ENCODE results near the gene CFAP46.

Gene CFAP46

GRCh38 chr10:132918264-132918616, 24.1 kb downstream of the CFAP46 start:
- H3K4me1 ChIP-seq (ENCODE audit: control insufficient read depth, insufficient read depth, low read length): peaks cover 24% of the 10 kb centered on the region
- H3K4me3 ChIP-seq (ENCODE audit: low read length): no peak overlapping the region
- H3K9me3 ChIP-seq (ENCODE audit: control insufficient read depth, low read length): no peaks in the 10 kb centered on the region
- no peak overlapping the region for H3K9ac ChIP-seq (ENCODE audit: low read length)
- no peaks in the 10 kb centered on the region for H3K27me3 ChIP-seq (ENCODE audit: control insufficient read depth, insufficient read depth, low read length)
- no peaks in the 10 kb centered on the region for H3K36me3 ChIP-seq (ENCODE audit: control insufficient read depth, insufficient read depth, low read length)

- no peaks in the 10 kb centered on the region for H3K36me3 ChIP-seq (ENCODE audit: control insufficient read depth, insufficient read depth, low read length)
- no peak overlapping the region for H3K9ac ChIP-seq (ENCODE audit: low read length)
- H3K4me3 ChIP-seq (ENCODE audit: low read length): no peak overlapping the region
- no peaks in the 10 kb centered on the region for H3K27me3 ChIP-seq (ENCODE audit: control insufficient read depth, insufficient read depth, low read length)
- no peaks in the 10 kb centered on the region for H3K9me3 ChIP-seq (ENCODE audit: control insufficient read depth, low read length)
- peaks cover 18% of the 10 kb centered on the region for H3K4me1 ChIP-seq (ENCODE audit: control insufficient read depth, insufficient read depth, low read length)
These were observed 25.3 kb downstream of the CFAP46 start for GRCh38 chr10:132916956-132917666.

- Histone ChIP-seq H3K36me3 (ENCODE audit: control insufficient read depth, insufficient read depth, low read length) (no peaks in the 10 kb centered on the region), H3K4me3 (ENCODE audit: low read length) (no peak overlapping the region), H3K4me1 (ENCODE audit: control insufficient read depth, insufficient read depth, low read length) (peaks cover 14% of the 10 kb centered on the region), H3K27me3 (ENCODE audit: control insufficient read depth, insufficient read depth, low read length) (no peaks in the 10 kb centered on the region), H3K9ac (ENCODE audit: low read length) (no peak overlapping the region), H3K9me3 (ENCODE audit: control insufficient read depth, low read length) (no peaks in the 10 kb centered on the region)
These were observed 25.9 kb downstream of the CFAP46 start for GRCh38 chr10:132916421-132916841.

GRCh38 chr10:132915411-132915810, 27.0 kb downstream of the CFAP46 start:
- no peaks in the 10 kb centered on the region for H3K36me3 ChIP-seq (ENCODE audit: control insufficient read depth, insufficient read depth, low read length)
- no peaks in the 10 kb centered on the region for H3K27me3 ChIP-seq (ENCODE audit: control insufficient read depth, insufficient read depth, low read length)
- H3K4me3 ChIP-seq (ENCODE audit: low read length): no peak overlapping the region
- H3K4me1 ChIP-seq (ENCODE audit: control insufficient read depth, insufficient read depth, low read length): peaks cover 14% of the 10 kb centered on the region
- no peaks in the 10 kb centered on the region for H3K9me3 ChIP-seq (ENCODE audit: control insufficient read depth, low read length)
- H3K9ac ChIP-seq (ENCODE audit: low read length): no peak overlapping the region

GRCh38 chr10:132914732-132915131, 27.6 kb downstream of the CFAP46 start:
- no peaks in the 10 kb centered on the region for H3K27me3 ChIP-seq (ENCODE audit: control insufficient read depth, insufficient read depth, low read length)
- H3K4me3 ChIP-seq (ENCODE audit: low read length): no peak overlapping the region
- peaks cover 14% of the 10 kb centered on the region for H3K4me1 ChIP-seq (ENCODE audit: control insufficient read depth, insufficient read depth, low read length)
- no peak overlapping the region for H3K9ac ChIP-seq (ENCODE audit: low read length)
- H3K36me3 ChIP-seq (ENCODE audit: control insufficient read depth, insufficient read depth, low read length): no peaks in the 10 kb centered on the region
- H3K9me3 ChIP-seq (ENCODE audit: control insufficient read depth, low read length): no peaks in the 10 kb centered on the region

- Histone ChIP-seq H3K27me3 (ENCODE audit: control insufficient read depth, insufficient read depth, low read length) (no peaks in the 10 kb centered on the region), H3K4me3 (ENCODE audit: low read length) (no peak overlapping the region), H3K36me3 (ENCODE audit: control insufficient read depth, insufficient read depth, low read length) (no peaks in the 10 kb centered on the region), H3K4me1 (ENCODE audit: control insufficient read depth, insufficient read depth, low read length) (peaks cover 14% of the 10 kb centered on the region), H3K9ac (ENCODE audit: low read length) (no peak overlapping the region), H3K9me3 (ENCODE audit: control insufficient read depth, low read length) (no peaks in the 10 kb centered on the region)
These were observed 28.7 kb downstream of the CFAP46 start for GRCh38 chr10:132913559-132914115.

GRCh38 chr10:132912713-132913558, 29.4 kb downstream of the CFAP46 start:
- H3K27me3 ChIP-seq (ENCODE audit: control insufficient read depth, insufficient read depth, low read length): no peaks in the 10 kb centered on the region
- no peaks in the 10 kb centered on the region for H3K9me3 ChIP-seq (ENCODE audit: control insufficient read depth, low read length)
- no peak overlapping the region for H3K9ac ChIP-seq (ENCODE audit: low read length)
- H3K36me3 ChIP-seq (ENCODE audit: control insufficient read depth, insufficient read depth, low read length): no peaks in the 10 kb centered on the region
- H3K4me1 ChIP-seq (ENCODE audit: control insufficient read depth, insufficient read depth, low read length): peaks cover 14% of the 10 kb centered on the region
- H3K4me3 ChIP-seq (ENCODE audit: low read length): no peak overlapping the region

GRCh38 chr10:132912225-132912712, 30.1 kb downstream of the CFAP46 start:
- H3K27me3 ChIP-seq (ENCODE audit: control insufficient read depth, insufficient read depth, low read length): no peaks in the 10 kb centered on the region

GRCh38 chr10:132911786-132912097, 30.6 kb downstream of the CFAP46 start:
- H3K4me3 ChIP-seq (ENCODE audit: low read length): no peak overlapping the region
- no peak overlapping the region for H3K9ac ChIP-seq (ENCODE audit: low read length)
- no peaks in the 10 kb centered on the region for H3K36me3 ChIP-seq (ENCODE audit: control insufficient read depth, insufficient read depth, low read length)
- H3K27me3 ChIP-seq (ENCODE audit: control insufficient read depth, insufficient read depth, low read length): no peaks in the 10 kb centered on the region
- peaks cover 8% of the 10 kb centered on the region for H3K4me1 ChIP-seq (ENCODE audit: control insufficient read depth, insufficient read depth, low read length)
- no peaks in the 10 kb centered on the region for H3K9me3 ChIP-seq (ENCODE audit: control insufficient read depth, low read length)

More at GRCh38 chr10:132912225-132912712, 30.1 kb downstream of the CFAP46 start:
- no peak overlapping the region for H3K9ac ChIP-seq (ENCODE audit: low read length)
- no peaks in the 10 kb centered on the region for H3K36me3 ChIP-seq (ENCODE audit: control insufficient read depth, insufficient read depth, low read length)
- no peaks in the 10 kb centered on the region for H3K9me3 ChIP-seq (ENCODE audit: control insufficient read depth, low read length)
- H3K4me1 ChIP-seq (ENCODE audit: control insufficient read depth, insufficient read depth, low read length): peaks cover 13% of the 10 kb centered on the region
- H3K4me3 ChIP-seq (ENCODE audit: low read length): no peak overlapping the region

GRCh38 chr10:132910901-132911785, 31.2 kb downstream of the CFAP46 start:
- Histone ChIP-seq H3K9ac (ENCODE audit: low read length) (no peak overlapping the region), H3K4me1 (ENCODE audit: control insufficient read depth, insufficient read depth, low read length) (peaks cover 2% of the 10 kb centered on the region), H3K4me3 (ENCODE audit: low read length) (no peak overlapping the region), H3K36me3 (ENCODE audit: control insufficient read depth, insufficient read depth, low read length) (no peaks in the 10 kb centered on the region), H3K9me3 (ENCODE audit: control insufficient read depth, low read length) (no peaks in the 10 kb centered on the region), H3K27me3 (ENCODE audit: control insufficient read depth, insufficient read depth, low read length) (no peaks in the 10 kb centered on the region)

- Histone ChIP-seq H3K36me3 (ENCODE audit: control insufficient read depth, insufficient read depth, low read length) (no peaks in the 10 kb centered on the region), H3K9ac (ENCODE audit: low read length) (no peak overlapping the region), H3K27me3 (ENCODE audit: control insufficient read depth, insufficient read depth, low read length) (no peaks in the 10 kb centered on the region), H3K4me3 (ENCODE audit: low read length) (no peak overlapping the region), H3K4me1 (ENCODE audit: control insufficient read depth, insufficient read depth, low read length) (no peaks in the 10 kb centered on the region), H3K9me3 (ENCODE audit: control insufficient read depth, low read length) (no peaks in the 10 kb centered on the region)
These were observed 32.0 kb downstream of the CFAP46 start for GRCh38 chr10:132910186-132910880.
